ENCODE measurements around the gene SNRNP70. TPM values are rescaled to one million over a fixed set of nuclear protein-coding genes. Genes with fewer than 3 reads are reported as not detected.
A peak's percentile ranks its signal among the peaks of the same experiment; 100 is the strongest.

SNRNP70 gene
- total and polyA plus RNA-seq, 2 experiments from 2014 or later, result 243 to 361 TPM

- peaks cover 15% of the 10 kb centered on the region for H3K4me1 Mint-ChIP-seq
- Histone ChIP-seq H3K4me2 (no peak overlapping the region), H3K79me2 (replicated peaks; ENCODE audit: insufficient read depth) (peaks cover 51% of the 10 kb centered on the region), H3K4me1 (ENCODE audit: insufficient read depth) (no peaks in the 10 kb centered on the region), H3K4me3 (no peak overlapping the region), H4K20me1 (replicated peaks; ENCODE audit: insufficient read depth) (peaks cover 46% of the 10 kb centered on the region), H2AFZ (no peak overlapping the region), H3F3A (replicated peaks; ENCODE audit: low read depth) (peaks cover 45% of the 10 kb centered on the region), H3K36me3 (ENCODE audit: insufficient read depth) (peaks cover 33% of the 10 kb centered on the region), H3K9me2 (ENCODE audit: insufficient read depth) (no peaks in the 10 kb centered on the region), H3K27ac (ENCODE audit: low read depth) (peak overlapping the region; percentile 80; the same call in 1 of the 2 replicates), H3K27me3 (ENCODE audit: insufficient read depth) (no peaks in the 10 kb centered on the region)
- ATAC-seq (peak; percentile 87), DNase-seq (ENCODE audit: low spot score) (peak; percentile 85)
- no peak for TF ChIP-seq STAT1 (IDR thresholded peaks at IDR 0.05; ENCODE audit: unreplicated experiment)
- TF ChIP-seq, protein P1, sequence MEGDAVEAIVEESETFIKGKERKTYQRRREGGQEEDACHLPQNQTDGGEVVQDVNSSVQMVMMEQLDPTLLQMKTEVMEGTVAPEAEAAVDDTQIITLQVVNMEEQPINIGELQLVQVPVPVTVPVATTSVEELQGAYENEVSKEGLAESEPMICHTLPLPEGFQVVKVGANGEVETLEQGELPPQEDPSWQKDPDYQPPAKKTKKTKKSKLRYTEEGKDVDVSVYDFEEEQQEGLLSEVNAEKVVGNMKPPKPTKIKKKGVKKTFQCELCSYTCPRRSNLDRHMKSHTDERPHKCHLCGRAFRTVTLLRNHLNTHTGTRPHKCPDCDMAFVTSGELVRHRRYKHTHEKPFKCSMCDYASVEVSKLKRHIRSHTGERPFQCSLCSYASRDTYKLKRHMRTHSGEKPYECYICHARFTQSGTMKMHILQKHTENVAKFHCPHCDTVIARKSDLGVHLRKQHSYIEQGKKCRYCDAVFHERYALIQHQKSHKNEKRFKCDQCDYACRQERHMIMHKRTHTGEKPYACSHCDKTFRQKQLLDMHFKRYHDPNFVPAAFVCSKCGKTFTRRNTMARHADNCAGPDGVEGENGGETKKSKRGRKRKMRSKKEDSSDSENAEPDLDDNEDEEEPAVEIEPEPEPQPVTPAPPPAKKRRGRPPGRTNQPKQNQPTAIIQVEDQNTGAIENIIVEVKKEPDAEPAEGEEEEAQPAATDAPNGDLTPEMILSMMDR (conservative IDR thresholded peaks at IDR 0.05; ENCODE audit: low read depth in 2 of 2), result peak; percentile 98 to 99
- peaks cover 11% of the 10 kb centered on the region for H3K27me3 Mint-ChIP-seq (ENCODE audit: insufficient read depth, low read depth, poor library complexity)
- H3K9me3 Mint-ChIP-seq, result no peaks in the 10 kb centered on the region
- no peak overlapping the region for H3K4me3 Mint-ChIP-seq
- H3K27ac Mint-ChIP-seq, result no peak overlapping the region; the same call in 1 of the 2 replicates
- peaks cover 90% of the 10 kb centered on the region for H3K36me3 Mint-ChIP-seq (ENCODE audit: low read depth)
Observed at GRCh38 chr19:49097453-49098288, 12.4 kb downstream of the SNRNP70 start.

DNA sequence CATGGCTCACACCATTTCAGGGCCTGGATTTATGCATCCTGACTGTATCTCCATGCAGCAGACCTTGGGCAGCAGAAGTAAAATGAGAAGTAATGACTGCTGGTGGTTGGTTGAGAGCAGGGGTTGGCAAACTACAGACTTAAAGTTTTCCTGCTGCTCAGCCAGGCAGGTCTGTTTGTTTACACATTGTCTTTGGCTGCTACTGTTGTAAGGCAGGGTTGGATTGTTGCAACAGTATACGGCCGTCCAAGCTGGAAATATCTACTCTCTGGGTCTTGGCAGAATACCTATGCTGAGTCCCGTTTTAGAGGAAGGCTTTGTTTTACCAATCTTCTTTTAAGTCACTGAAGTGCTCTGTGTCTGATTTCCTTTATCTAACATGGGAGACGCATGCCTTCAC, 13.5 kb downstream of the SNRNP70 start:
- H3K36me3 Mint-ChIP-seq (ENCODE audit: low read depth), result peaks cover 89% of the 10 kb centered on the region
- peaks cover 40% of the 10 kb centered on the region for H3K79me2 ChIP-seq (replicated peaks; ENCODE audit: insufficient read depth)
- H3K4me3 ChIP-seq, result no peak overlapping the region
- no peak overlapping the region; the same call in 1 of the 2 replicates for H3K27ac Mint-ChIP-seq
- H4K20me1 ChIP-seq (replicated peaks; ENCODE audit: insufficient read depth), result peaks cover 45% of the 10 kb centered on the region
- H2AFZ ChIP-seq, result no peak overlapping the region
- peaks cover 15% of the 10 kb centered on the region for H3K4me1 Mint-ChIP-seq
- ATAC-seq (no peak), DNase-seq (ENCODE audit: low spot score) (no peak)
- peaks cover 11% of the 10 kb centered on the region for H3K27me3 Mint-ChIP-seq (ENCODE audit: insufficient read depth, low read depth, poor library complexity)
- H3K36me3 ChIP-seq (ENCODE audit: insufficient read depth), result peaks cover 33% of the 10 kb centered on the region
- peaks cover 43% of the 10 kb centered on the region for H3F3A ChIP-seq (replicated peaks; ENCODE audit: low read depth)
- no peaks in the 10 kb centered on the region for H3K9me2 ChIP-seq (ENCODE audit: insufficient read depth)
- H3K9me3 Mint-ChIP-seq, result no peaks in the 10 kb centered on the region
- H3K4me2 ChIP-seq, result no peak overlapping the region
- no peaks in the 10 kb centered on the region for H3K27me3 ChIP-seq (ENCODE audit: insufficient read depth)
- H3K27ac ChIP-seq (ENCODE audit: low read depth), result 0 out of 2 replicates have a peak overlapping the region, but pooled peaks have one; percentile 80
- no peak overlapping the region for H3K4me3 Mint-ChIP-seq
- no peaks in the 10 kb centered on the region for H3K4me1 ChIP-seq (ENCODE audit: insufficient read depth)
- TF ChIP-seq, protein P2, sequence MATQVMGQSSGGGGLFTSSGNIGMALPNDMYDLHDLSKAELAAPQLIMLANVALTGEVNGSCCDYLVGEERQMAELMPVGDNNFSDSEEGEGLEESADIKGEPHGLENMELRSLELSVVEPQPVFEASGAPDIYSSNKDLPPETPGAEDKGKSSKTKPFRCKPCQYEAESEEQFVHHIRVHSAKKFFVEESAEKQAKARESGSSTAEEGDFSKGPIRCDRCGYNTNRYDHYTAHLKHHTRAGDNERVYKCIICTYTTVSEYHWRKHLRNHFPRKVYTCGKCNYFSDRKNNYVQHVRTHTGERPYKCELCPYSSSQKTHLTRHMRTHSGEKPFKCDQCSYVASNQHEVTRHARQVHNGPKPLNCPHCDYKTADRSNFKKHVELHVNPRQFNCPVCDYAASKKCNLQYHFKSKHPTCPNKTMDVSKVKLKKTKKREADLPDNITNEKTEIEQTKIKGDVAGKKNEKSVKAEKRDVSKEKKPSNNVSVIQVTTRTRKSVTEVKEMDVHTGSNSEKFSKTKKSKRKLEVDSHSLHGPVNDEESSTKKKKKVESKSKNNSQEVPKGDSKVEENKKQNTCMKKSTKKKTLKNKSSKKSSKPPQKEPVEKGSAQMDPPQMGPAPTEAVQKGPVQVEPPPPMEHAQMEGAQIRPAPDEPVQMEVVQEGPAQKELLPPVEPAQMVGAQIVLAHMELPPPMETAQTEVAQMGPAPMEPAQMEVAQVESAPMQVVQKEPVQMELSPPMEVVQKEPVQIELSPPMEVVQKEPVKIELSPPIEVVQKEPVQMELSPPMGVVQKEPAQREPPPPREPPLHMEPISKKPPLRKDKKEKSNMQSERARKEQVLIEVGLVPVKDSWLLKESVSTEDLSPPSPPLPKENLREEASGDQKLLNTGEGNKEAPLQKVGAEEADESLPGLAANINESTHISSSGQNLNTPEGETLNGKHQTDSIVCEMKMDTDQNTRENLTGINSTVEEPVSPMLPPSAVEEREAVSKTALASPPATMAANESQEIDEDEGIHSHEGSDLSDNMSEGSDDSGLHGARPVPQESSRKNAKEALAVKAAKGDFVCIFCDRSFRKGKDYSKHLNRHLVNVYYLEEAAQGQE (IDR thresholded peaks at IDR 0.05; ENCODE audit: unreplicated experiment), result no peak
- TF ChIP-seq ETS1 (IDR thresholded peaks at IDR 0.05) (no peak), JUNB (IDR thresholded peaks at IDR 0.05; ENCODE audit: unreplicated experiment) (no peak), POLR2AphosphoS5 (IDR thresholded peaks at IDR 0.05; ENCODE audit: low read depth) (no peak)
- TF ChIP-seq, protein P1 (conservative IDR thresholded peaks at IDR 0.05; ENCODE audit: low read depth in 2 of 2), result no peak

Measured in GM23338 (cell line).